OCI-LY3 (cell line): ENCODE measurements around the gene EPHA2.

Experiments used
- H2AFZ ChIP-seq: fragments of 200-600, 300-600 bp; shearing (Covaris generic); 2 replicates; pipeline ENCODE4 v1.6.0; 2014; ENCODE audit warnings: antibody characterized with exemption, low read depth, low read length
- H3K27ac ChIP-seq: fragments of 200-600, 300-600 bp; sonication (generic); 2 replicates; pipeline ENCODE4 v1.5.1; 2014; ENCODE audit warnings: mild to moderate bottlenecking, low read length, moderate library complexity, mixed read lengths
- H3K27me3 ChIP-seq: fragments of 200-600, 300-600 bp; sonication (generic); 2 replicates; pipeline ENCODE4 v1.6.1; 2014; ENCODE audit warnings: low read depth, low read length, mixed read lengths
- H3K36me3 ChIP-seq: fragments of 200-600, 300-600 bp; sonication (generic); replicated peaks from 2 replicates; pipeline ENCODE3; 2014; ENCODE audit warnings: low read depth, low read length, mixed read lengths
- H3K4me1 ChIP-seq: fragments of 300-600, 200-600 bp; sonication (generic); 2 replicates; pipeline ENCODE4 v1.6.1; 2014; ENCODE audit warnings: low read length, mixed read lengths
- H3K4me2 ChIP-seq: fragments of 200-600, 300-600 bp; sonication (generic); 2 replicates; pipeline ENCODE4 v1.6.1; 2014; ENCODE audit warnings: low read length, mixed read lengths
- H3K4me3 ChIP-seq: fragments of 300-600, 200-600 bp; sonication (generic); 2 replicates; pipeline ENCODE4 v1.5.1; 2014; ENCODE audit warnings: antibody characterized with exemption, mild to moderate bottlenecking, low read length, moderate library complexity
- H3K79me2 ChIP-seq: fragments of 300-600, 200-600 bp; shearing (Covaris generic); 2 replicates; pipeline ENCODE4 v1.6.1; 2014; ENCODE audit warnings: mild to moderate bottlenecking, low read length, mixed read lengths
- H3K9ac ChIP-seq: fragments of 300-600, 200-600 bp; shearing (Covaris generic); 2 replicates; pipeline ENCODE4 v1.6.0; 2014; ENCODE audit warnings: mild to moderate bottlenecking, low read length, moderate library complexity
- H3K9me3 ChIP-seq: fragments of 200-600, 300-600 bp; shearing (Covaris generic); 2 replicates; pipeline ENCODE4 v1.6.1; 2014; ENCODE audit warnings: low read length, mixed read lengths; ENCODE audit not compliant: insufficient read depth
- H4K20me1 ChIP-seq: fragments of 200-600, 300-600 bp; sonication (generic); 2 replicates; pipeline ENCODE4 v1.6.1; 2016; ENCODE audit warnings: low read length, mixed read lengths; ENCODE audit not compliant: insufficient read depth
- CTCF ChIP-seq: fragments of 200-600, 300-600 bp; sonication (generic); IDR thresholded peaks from 2 replicates; pipeline ENCODE4 v1.5.1; 2014; ENCODE audit warnings: antibody characterized with exemption, low read length, low read depth
- EZH2phosphoT487 ChIP-seq: fragments of 200-600 bp; shearing (Covaris generic); IDR thresholded peaks from 2 replicates; pipeline ENCODE4 v1.6.1; 2018; ENCODE audit warnings: antibody characterized with exemption, mixed run types, low read depth

EPHA2 gene

DNA sequence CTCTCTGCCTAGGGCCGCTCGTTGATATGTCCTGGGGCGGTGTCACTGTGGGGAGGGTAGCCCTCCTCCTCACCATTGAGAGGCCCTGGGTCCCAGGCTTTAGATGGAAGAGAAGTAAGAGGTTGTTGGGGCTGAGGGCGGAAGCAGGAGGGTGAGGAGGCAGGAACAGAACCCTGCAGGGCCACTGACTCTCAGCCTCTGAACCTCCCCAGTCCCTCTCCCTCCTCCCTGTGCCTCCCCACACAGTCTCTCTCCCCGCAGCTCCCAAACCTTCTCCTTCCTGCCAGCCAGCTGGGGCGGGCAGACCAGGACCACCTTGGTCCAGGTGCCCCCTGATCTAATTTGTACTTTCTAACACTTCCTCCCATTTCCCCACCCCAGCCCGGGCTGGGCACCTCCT, 68.1 kb downstream of the EPHA2 start:
- no peak overlapping the region for H3K27ac ChIP-seq
- H2AFZ ChIP-seq, result no peak overlapping the region
- no peak overlapping the region for H3K4me3 ChIP-seq
- TF ChIP-seq CTCF (no peak), EZH2phosphoT487 (no peak)
- no peaks in the 10 kb centered on the region for H3K79me2 ChIP-seq
- no peaks in the 10 kb centered on the region for H3K36me3 ChIP-seq
- no peak overlapping the region for H3K9ac ChIP-seq
- no peaks in the 10 kb centered on the region for H3K9me3 ChIP-seq
- no peaks in the 10 kb centered on the region for H3K27me3 ChIP-seq
- H4K20me1 ChIP-seq, result no peaks in the 10 kb centered on the region
- peaks cover 12% of the 10 kb centered on the region for H3K4me1 ChIP-seq
- H3K4me2 ChIP-seq, result no peak overlapping the region

- no peak overlapping the region for H3K4me3 ChIP-seq
- no peaks in the 10 kb centered on the region for H3K79me2 ChIP-seq
- no peak overlapping the region for H3K9ac ChIP-seq
- no peak overlapping the region for H3K4me2 ChIP-seq
- H3K27ac ChIP-seq, result no peak overlapping the region
- H3K9me3 ChIP-seq, result no peaks in the 10 kb centered on the region
- no peaks in the 10 kb centered on the region for H4K20me1 ChIP-seq
- H3K27me3 ChIP-seq, result no peaks in the 10 kb centered on the region
- peak overlapping the region; percentile 65; the same call in 1 of the 2 replicates for H2AFZ ChIP-seq
- TF ChIP-seq EZH2phosphoT487 (no peak), CTCF (no peak)
- H3K36me3 ChIP-seq, result no peaks in the 10 kb centered on the region
- peaks cover 21% of the 10 kb centered on the region for H3K4me1 ChIP-seq
Observed at GRCh38 chr1:16085522-16085921, 70.3 kb downstream of the EPHA2 start.

DNA sequence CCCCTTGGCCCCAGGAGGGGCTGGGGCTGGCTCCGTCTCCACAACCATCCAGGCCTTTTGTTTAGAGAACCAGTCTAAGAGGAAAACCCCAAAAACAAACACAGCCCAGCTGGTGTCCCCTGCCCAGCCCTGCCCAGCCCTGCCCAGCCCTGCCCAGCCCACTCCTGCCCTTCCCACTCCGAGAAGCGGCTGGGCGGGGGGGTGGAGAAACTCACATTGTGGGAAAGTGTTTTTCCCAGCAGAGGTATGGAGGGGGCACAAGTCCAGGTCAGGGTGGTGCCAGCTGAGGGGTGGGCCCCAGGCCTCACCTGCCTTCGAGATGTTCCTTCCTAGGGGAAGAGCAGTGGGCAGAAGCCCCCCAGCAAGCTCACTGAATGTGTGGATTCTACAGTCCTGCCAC, 72.4 kb downstream of the EPHA2 start:
- Histone ChIP-seq H4K20me1 (no peaks in the 10 kb centered on the region), H3K79me2 (no peaks in the 10 kb centered on the region), H3K4me1 (peaks cover 26% of the 10 kb centered on the region), H3K27ac (no peak overlapping the region), H3K9ac (no peak overlapping the region), H3K4me2 (no peak overlapping the region), H3K36me3 (no peaks in the 10 kb centered on the region), H2AFZ (no peak overlapping the region), H3K4me3 (no peak overlapping the region), H3K9me3 (no peaks in the 10 kb centered on the region), H3K27me3 (no peaks in the 10 kb centered on the region)
- TF ChIP-seq CTCF (no peak), EZH2phosphoT487 (no peak)

DNA sequence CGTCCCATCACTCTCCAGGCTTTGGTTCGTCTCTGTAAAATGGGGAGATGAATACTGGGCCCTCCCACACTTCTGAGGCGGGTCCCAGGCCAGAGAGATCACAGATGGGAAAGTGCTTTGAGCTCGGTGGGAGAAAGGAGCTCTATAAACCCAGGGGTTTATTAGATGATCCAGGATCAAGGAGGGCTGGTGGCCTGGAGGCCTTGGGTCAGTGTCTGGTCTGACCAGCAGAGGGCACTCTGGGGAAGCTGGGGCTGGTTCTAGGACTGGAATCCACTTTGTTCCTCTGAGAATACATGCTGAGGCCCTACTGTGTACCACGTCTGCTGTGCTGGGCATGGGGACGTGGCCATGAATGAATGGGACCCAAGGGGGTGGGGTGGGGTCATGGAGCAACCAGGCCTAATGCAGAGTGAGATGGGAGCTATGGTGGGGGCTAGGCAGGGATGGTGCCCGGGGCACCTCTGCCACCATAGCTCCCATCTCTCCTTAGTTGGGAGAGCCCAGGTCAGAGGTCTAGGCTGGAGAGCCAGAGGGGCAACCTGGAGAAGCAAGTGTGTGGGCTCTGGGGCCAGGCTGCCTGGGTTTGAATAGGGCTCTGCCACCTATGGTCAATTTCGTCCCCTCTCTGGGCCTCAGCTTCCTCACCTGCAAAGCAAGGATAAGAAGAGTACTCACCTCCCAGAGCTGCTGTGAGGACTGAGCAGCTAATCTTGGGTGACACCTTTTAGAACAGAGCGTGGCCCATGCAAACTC, 73.4 kb downstream of the EPHA2 start:
- no peaks in the 10 kb centered on the region for H3K9me3 ChIP-seq
- TF ChIP-seq EZH2phosphoT487, result no peak
- peak; percentile 75 for TF ChIP-seq CTCF

More for the DNA sequence above, 73.4 kb downstream of the EPHA2 start:
- Histone ChIP-seq H3K27ac (no peak overlapping the region), H3K4me3 (no peak overlapping the region), H3K9ac (no peak overlapping the region), H3K4me1 (peaks cover 26% of the 10 kb centered on the region), H3K27me3 (no peaks in the 10 kb centered on the region), H2AFZ (peak overlapping the region; percentile 23; the same call in 1 of the 2 replicates), H3K36me3 (no peaks in the 10 kb centered on the region), H3K79me2 (no peaks in the 10 kb centered on the region), H3K4me2 (no peak overlapping the region), H4K20me1 (no peaks in the 10 kb centered on the region)
